Esophagus squamous epithelium (tissue), 5 donors: Measurements from ENCODE around the gene TNIK. TPM values are rescaled to one million over a fixed set of nuclear protein-coding genes. Genes with fewer than 3 reads are reported as not detected.
"Not testable (repeated sequence)": the region's sequence is repeated elsewhere in the genome, so short reads cannot be mapped to it uniquely, and the experiment has no call there.

Experiments
- DNase-seq: peaks from one replicate; lab custom pipeline; 2025; lab: John Stamatoyannopoulos, UW
- H3K27ac ChIP-seq, 4 donors: fragments of 200-600 bp; sonication (generic); one replicate each; pipeline ENCODE4 v1.5.1; 2016 to 2019; ENCODE audit warnings: mild to moderate bottlenecking in 1 of 4
- H3K27me3 ChIP-seq, 4 donors: fragments of 200-600 bp; sonication (generic); 1 replicate in 3 of 4; 2 replicates in 1 of 4; pipeline versions ENCODE4 v1.5.1 to v1.6.0; 2017 to 2021; ENCODE audit warnings: antibody characterized with exemption in 1 of 4
- H3K36me3 ChIP-seq, 3 donors: fragments of 200-600 bp; sonication (generic); one replicate each; pipeline ENCODE4 v1.5.1; 2016 to 2019
- H3K4me1 ChIP-seq, 3 donors: fragments of 200-600 bp; sonication (generic); one replicate each; pipeline ENCODE4 v1.5.1; 2017 to 2019
- H3K4me3 ChIP-seq, 4 donors: fragments of 200-600 bp; sonication (generic); 1 replicate in 3 of 4; 2 replicates in 1 of 4; pipeline ENCODE4 v1.5.1; 2016 to 2019; ENCODE audit warnings: mild to moderate bottlenecking in 2 of 4, moderate library complexity in 1 of 4
- H3K9me3 ChIP-seq, 3 donors: fragments of 200-600 bp; sonication (generic); one replicate each; pipeline ENCODE4 v1.5.1; 2016 to 2019
- CTCF ChIP-seq, 6 experiments: fragments of 450-650 bp in 4 of 6; fragments of 200-600 bp in 2 of 6; sonication (generic) in 2 of 6; IDR thresholded peaks; one replicate each; pipeline ENCODE4 v1.5.1; 2016 to 2019; ENCODE audit warnings: antibody characterized with exemption in 6 of 6, mild to moderate bottlenecking in 4 of 6, moderate library complexity in 4 of 6
- POLR2A ChIP-seq, 4 donors: fragments of 450-650 bp; IDR thresholded peaks; one replicate each; pipeline ENCODE4 v1.6.1; 2017; ENCODE audit warnings: antibody characterized with exemption in 4 of 4, mild to moderate bottlenecking in 4 of 4, moderate library complexity in 3 of 4
- WGBS, 2 donors: methylation state at CpG; one replicate each; pipeline ENCODE4 v1.1.5; 2018; 5-methylcytosine and 5-hydroxymethylcytosine counted together
- intact Hi-C: fragments of 100-400 bp; cut with DNase I; formaldehyde crosslinking; loops from one replicate; pipeline ENCODE4 v1.15.0; 2022
- total RNA-seq, 4 donors: library from RNA; depleted of rRNA; stranded (reverse); fragments of >200 nt; gene quantifications; one replicate each; pipeline ENCODE4 v1.1.0, GENCODE V29; 2016
- donor health status: DM: yes; HTN: yes; CAD: no.

The TNIK gene
- total RNA-seq, 4 donors from 2014 or later = 2.2 to 11.6 (median 4.7) TPM

- Histone ChIP-seq H3K27ac (no peak overlapping the region), H3K4me1 (no peaks in the 10 kb centered on the region), H3K9me3 (no peaks in the 10 kb centered on the region), H3K36me3 (no peaks in the 10 kb centered on the region), H3K27me3 (no peaks in the 10 kb centered on the region), H3K4me3 (no peak overlapping the region)
- DNase-seq = no peak
- no peak for TF ChIP-seq CTCF (IDR thresholded peaks at IDR 0.05)
- TF ChIP-seq POLR2A (IDR thresholded peaks at IDR 0.05) = no peak
- intact Hi-C loops = no loop called here
Observed at GRCh38 chr3:171249245-171249644, 211.0 kb downstream of the TNIK start.

- TF ChIP-seq CTCF (IDR thresholded peaks at IDR 0.05) = no peak
- no peak for TF ChIP-seq POLR2A (IDR thresholded peaks at IDR 0.05)
- WGBS, 2 donors = 52 to 68% methylated on average over 4 of the region's 4 CpGs
Observed at GRCh38 chr3:171248426-171249111, 211.6 kb downstream of the TNIK start.

GRCh38 chr3:171245796-171246765, 214.1 kb downstream of the TNIK start:
- intact Hi-C loops = no loop called here
- 79 to 83% methylated on average over 4 of the region's 4 CpGs for WGBS, 2 donors
- no peak overlapping the region for H3K4me3 ChIP-seq
- DNase-seq = no peak
- no peak overlapping the region for H3K27ac ChIP-seq
- no peaks in the 10 kb centered on the region for H3K36me3 ChIP-seq
- H3K27me3 ChIP-seq = no peaks in the 10 kb centered on the region
- no peak for TF ChIP-seq CTCF (IDR thresholded peaks at IDR 0.05)
- H3K4me1 ChIP-seq = peaks cover 0 to 8% (median 0%) of the 10 kb centered on the region in 3 donors
- no peaks in the 10 kb centered on the region for H3K9me3 ChIP-seq

More at GRCh38 chr3:171248426-171249111, 211.6 kb downstream of the TNIK start:
- no peaks in the 10 kb centered on the region for H3K27me3 ChIP-seq
- H3K27ac ChIP-seq = no peak overlapping the region
- no peaks in the 10 kb centered on the region for H3K4me1 ChIP-seq
- no peak overlapping the region for H3K4me3 ChIP-seq
- no peak for DNase-seq
- intact Hi-C loops = no loop called here
- H3K9me3 ChIP-seq = no peaks in the 10 kb centered on the region
- H3K36me3 ChIP-seq = no peaks in the 10 kb centered on the region

- Histone ChIP-seq H3K4me3 (no peak overlapping the region), H3K36me3 (no peaks in the 10 kb centered on the region), H3K27ac (no peak overlapping the region), H3K27me3 (no peaks in the 10 kb centered on the region), H3K9me3 (no peaks in the 10 kb centered on the region), H3K4me1 (peaks cover 0 to 8% (median 0%) of the 10 kb centered on the region in 3 donors)
- no peak for DNase-seq
- WGBS, 2 donors = 27 to 29% methylated on average over 2 of the region's 2 CpGs
- TF ChIP-seq CTCF (IDR thresholded peaks at IDR 0.05) = no peak
- TF ChIP-seq POLR2A (IDR thresholded peaks at IDR 0.05) = no peak
- intact Hi-C loops = no loop called here
Observed at GRCh38 chr3:171242951-171243350, 217.3 kb downstream of the TNIK start.

GRCh38 chr3:171242170-171242569, 218.0 kb downstream of the TNIK start:
- H3K27me3 ChIP-seq = no peaks in the 10 kb centered on the region
- 78 to 93% methylated on average over 2 of the region's 2 CpGs for WGBS, 2 donors
- H3K36me3 ChIP-seq = no peaks in the 10 kb centered on the region
- TF ChIP-seq POLR2A (IDR thresholded peaks at IDR 0.05) = no peak
- no peak for TF ChIP-seq CTCF (IDR thresholded peaks at IDR 0.05)
- H3K27ac ChIP-seq = no peak overlapping the region
- intact Hi-C loops = no loop called here
- peaks cover 0 to 8% (median 0%) of the 10 kb centered on the region in 3 donors for H3K4me1 ChIP-seq
- DNase-seq = no peak
- no peaks in the 10 kb centered on the region for H3K9me3 ChIP-seq
- no peak overlapping the region for H3K4me3 ChIP-seq

- intact Hi-C loops, DNase-seq, H3K36me3 ChIP-seq, H3K9me3 ChIP-seq, H3K4me1 ChIP-seq, H3K27me3 ChIP-seq, H3K27ac ChIP-seq, H3K4me3 ChIP-seq: not testable (repeated sequence)
- 81 to 100% methylated on average over 2 of the region's 2 CpGs for WGBS, 2 donors
Observed at GRCh38 chr3:171241655-171242054, 218.6 kb downstream of the TNIK start.
